HG02840 (cell line): Measurements from ENCODE around the gene RAP1B.

ENCODE experiments used
- ATAC-seq: cut with Tn5 transposase; IDR thresholded peaks from one replicate; pipeline ENCODE4 v1.9.1; 2021; ENCODE audit warnings: mild to moderate bottlenecking, moderate library complexity, moderate number of reproducible peaks; ENCODE audit not compliant: unreplicated experiment, low FRiP score

The RAP1B gene

DNA sequence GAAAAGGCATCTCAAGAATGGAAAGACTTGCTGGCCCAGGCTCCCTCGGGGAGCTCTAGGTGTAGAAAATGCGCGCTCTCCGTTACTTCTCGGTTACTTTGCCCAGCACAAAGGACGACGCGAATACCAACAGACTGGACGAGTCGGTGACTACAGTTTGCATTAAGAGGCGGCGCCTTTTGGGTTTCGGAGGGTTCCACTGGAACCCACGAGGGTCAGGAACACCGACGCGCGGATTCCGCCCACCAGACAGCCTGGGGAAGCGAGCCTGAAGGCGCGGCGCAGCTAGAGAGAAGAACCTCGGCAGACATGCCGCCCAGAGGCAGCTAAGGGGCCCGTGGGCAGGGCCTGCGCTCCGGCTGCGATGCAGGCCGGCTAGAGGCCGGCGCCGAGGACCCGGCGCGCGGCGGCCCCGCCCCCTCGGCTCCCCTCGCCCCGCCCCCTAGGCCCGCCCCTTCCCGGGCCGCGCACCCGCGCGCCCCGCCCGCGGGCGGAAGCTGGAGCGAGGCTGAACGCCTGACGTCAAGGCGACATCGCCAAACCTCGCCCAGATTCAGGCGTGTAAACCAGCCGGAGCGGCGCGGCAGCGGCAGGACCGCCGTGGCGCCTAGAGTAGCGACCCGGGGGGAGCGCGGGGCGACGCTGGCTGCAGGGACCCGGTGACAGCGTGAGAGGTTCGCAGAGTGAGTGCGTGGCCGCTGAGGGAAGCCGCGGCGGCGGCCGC lies at the start of gene RAP1B:
Gene RAP1B, plus strand, starts transcription at position 530 of the 724 bp plus-strand sequence. CDS start 37,826 bp downstream, outside the sequence.
- ATAC-seq, result peak; percentile 84

DNA sequence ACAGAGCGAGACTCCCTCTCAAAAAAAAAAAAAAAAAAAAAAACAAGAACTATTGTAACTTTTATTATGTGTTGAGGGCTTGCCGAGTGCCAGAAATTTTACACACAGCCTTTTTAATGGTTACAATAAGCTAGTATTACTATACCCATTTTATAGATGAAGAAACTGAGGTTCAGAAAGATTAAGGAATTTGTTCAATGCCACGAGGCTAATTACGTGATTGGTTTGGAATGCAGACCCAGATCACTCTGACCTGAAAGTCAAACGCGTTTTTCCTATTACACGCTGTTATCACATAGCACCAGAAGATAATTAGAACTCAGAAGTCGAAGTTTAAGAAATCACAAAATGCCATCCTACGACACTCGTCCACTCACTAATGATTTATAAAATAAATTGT lies 48.9 kb upstream of the RAP1B start:
- no peak for ATAC-seq

DNA sequence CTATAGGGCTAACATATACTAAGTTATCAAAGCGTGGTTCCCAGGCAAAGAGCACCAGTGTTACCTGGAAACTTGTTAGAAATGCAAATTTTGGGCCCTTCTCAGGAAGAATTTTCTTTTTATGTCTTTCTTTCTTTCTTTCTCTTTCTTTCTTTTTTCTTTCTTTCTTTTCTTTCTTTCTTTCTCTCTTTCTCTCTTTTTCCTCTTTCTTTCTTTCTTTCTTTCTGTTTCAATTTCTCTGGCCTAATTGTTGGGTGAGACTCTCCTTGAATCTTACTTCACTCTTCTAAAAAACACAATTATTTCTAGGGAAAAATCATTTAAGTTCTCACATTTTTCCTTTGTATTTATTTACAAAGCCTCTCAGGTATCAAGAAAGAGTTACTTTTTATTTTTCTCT lies 46.5 kb upstream of the RAP1B start:
- no peak for ATAC-seq

DNA sequence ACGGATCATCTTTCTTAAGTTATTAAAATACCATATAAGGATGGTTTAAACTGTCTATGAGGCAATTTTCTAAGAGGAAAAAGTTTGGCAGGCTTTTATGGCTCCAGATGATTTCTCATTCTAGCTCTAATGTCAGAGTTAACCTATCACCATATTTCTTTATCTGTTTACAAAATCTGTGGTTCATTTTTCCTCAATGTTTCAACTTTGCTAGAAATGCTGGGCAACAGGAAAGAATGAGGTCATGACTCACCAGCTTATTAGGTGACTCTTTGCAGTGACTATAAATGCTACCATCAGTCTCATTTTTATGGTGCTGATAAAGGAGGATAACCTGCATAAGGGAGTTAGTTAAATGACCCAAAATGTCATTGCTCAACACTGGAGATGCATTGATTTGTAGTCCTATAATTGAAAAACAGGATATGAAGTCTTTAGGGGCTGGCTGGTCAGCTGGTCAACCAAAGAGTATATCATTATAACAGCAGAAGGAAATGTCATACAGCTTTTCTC lies 45.3 kb upstream of the RAP1B start:
- ATAC-seq, result no peak

DNA sequence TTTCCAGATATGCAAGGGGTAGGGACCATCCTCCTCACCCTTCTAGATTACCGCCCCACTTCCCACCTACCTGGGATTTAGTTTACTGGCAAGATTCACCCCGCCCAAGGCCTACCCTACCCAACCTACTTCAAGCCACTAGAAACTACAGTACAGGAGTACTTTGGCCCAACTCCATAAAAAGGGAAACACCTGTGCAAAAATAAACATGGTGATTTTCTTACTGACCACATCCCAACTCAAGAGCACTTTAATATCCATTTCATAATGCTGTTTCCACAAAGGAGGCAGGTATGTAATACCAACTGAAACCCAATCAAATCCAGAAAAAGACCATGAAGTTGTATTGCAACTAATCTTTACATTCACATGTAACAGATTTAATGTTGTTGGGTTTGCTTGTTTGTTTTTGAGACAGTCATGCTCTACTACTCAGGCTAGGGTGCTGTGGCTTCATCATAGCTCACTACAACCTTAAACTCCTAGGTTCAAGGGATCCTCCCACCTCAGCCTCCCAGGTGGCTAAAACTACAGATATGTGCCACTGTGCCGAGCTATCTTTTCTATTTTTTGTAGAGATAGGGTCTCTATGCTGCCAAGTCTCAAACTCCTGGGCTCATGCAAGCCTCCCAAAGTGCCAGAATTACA lies 41.7 kb upstream of the RAP1B start:
- ATAC-seq, result no peak

DNA sequence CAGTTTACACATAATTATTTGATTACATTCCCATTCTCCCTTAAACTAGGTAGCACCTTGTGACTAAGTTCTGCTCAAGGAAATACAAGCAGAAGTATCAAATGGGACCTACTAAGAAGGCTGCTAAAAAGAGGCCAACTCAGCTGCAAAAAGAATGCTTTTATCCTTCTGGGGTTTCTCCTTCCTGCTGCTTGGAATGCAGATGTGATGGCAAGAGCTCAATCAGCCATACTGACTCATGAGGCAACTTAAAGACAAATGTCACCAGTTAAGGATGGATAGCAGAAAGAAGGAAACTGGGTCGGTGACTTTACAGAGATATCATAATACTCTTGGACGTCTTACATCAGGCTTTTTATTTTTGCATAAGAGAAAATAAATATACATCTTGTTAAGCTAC lies 38.0 kb upstream of the RAP1B start:
- ATAC-seq, result no peak

DNA sequence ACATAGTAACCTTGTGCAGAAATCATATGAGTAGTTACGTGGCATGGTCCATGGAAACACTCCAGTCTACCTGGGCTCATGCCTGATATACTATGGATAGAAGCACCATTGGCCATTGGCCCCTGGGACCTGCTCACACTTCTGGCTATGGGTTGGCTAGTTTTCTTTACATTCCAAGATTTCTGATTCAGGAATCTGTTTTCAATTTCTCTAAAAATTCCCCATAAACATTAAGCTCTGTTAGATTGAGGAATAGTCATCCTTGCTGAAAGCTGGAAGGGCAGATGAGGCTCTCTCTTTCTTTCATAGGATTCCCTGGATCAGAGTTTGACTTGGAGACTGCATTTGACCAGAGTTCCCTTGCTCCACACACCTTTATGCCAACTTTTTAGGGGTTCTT lies 37.3 kb upstream of the RAP1B start:
- no peak for ATAC-seq

DNA sequence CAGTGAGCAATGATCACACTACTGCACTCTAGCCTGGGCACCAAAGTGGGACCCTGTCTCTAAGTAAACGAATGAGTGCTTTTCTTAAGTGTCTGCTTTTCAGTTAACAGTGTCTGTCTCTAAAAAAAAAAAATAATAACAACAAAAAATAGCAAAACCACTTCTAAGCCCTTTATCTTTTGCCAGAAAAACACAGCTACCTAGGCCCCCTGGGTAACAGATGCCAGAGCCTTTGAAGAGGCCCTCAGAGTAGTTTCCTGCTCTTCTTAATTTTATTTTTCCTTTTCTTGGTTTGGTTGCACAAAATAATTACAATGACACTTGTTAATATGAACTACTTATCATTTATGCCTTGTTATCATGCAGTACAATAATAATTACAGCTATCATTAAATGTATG lies 32.8 kb upstream of the RAP1B start:
- ATAC-seq, result no peak

DNA sequence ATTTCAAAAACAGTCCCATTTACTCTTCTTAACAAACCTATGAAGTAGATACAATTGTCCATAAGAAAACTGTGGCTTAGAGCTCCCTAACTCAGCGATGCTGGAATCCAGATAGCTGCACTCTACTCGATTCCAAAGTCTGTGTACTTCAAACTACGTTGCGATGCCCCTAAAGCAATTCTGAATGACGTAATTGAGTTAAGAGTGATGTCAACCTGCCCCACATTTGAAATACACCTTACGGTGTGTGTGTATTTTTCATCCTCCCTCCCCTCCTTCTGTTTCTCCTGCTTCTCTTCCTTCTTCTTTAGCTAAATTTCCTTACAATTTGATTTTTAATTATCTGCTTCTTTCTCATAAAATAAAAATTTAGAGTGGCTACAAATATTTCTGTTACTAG lies 31.9 kb upstream of the RAP1B start:
- ATAC-seq, result no peak

DNA sequence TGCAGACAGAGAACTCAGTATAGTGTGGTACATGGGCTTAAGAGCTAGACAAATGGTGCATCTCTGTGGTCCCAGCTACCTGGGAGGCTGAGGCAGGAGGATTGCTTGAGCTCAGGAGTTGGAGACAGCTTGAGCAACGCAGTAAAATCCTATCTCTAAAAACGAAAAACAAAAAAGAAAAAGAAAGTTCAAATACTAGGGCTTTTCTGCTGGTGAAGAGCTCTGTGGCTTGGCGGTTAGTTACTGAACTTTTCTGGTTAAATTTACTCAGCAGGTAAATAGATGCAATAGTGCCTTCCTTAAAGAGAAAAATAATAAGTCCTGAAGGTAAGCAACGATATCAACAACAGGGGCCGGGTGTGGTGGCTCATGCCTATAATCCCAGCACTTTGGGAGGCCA lies 31.4 kb upstream of the RAP1B start:
- no peak for ATAC-seq

DNA sequence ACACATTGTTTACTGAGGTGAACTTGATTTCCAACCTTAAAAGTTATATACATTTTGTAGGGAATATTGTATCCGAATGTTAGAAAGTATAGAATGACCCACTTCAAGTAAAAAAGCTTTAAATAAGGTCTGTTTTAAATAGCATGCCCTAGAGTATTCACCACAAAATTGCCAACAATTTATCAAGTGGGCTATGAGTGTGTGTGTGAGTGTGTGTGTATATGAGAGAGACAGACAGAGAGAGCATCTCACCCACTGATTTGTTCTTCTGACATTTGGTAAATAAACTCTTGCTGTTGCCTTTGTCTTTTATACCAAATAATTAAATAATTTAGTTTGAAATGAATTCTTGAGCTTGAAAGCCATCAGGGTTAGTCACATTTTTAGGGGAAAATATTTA lies 29.8 kb upstream of the RAP1B start:
- ATAC-seq, result no peak

DNA sequence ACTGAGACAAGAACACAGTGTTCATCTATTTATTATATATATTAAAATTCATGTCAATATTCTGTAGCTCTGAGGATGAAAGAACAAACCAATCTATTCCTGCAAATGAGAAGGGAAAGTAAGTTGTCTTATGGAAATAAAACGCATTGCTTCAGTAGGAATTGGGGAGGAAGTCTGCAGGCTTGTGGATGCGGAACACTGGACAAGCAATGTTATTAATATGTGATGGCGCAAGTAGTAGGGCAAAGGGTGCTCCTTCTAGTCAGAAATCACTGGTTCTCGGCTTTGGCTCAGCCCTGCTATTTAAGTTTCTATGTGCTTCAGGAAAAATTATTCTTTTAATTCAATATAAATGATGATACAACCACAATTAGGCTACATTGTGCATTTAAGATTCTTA lies 28.8 kb upstream of the RAP1B start:
- no peak for ATAC-seq

DNA sequence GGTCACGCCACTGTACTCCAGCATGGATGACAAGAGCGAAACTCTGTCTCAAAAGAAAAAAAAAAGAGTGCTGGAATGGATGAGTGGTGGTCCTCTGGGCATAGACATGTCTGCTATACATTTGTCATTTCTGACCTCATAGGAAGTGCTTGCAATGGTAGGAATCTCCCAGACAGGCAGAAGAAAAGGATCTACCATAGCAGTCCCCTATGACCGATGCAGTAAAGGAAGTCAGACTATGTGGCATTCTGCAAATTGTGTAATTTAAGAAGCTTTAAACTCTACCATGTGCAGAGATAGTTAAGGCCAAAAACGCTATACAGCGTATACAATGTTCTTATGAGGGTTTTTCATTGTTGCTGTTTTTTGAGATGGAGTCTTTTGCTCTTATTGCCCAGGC lies 24.7 kb upstream of the RAP1B start:
- no peak for ATAC-seq

DNA sequence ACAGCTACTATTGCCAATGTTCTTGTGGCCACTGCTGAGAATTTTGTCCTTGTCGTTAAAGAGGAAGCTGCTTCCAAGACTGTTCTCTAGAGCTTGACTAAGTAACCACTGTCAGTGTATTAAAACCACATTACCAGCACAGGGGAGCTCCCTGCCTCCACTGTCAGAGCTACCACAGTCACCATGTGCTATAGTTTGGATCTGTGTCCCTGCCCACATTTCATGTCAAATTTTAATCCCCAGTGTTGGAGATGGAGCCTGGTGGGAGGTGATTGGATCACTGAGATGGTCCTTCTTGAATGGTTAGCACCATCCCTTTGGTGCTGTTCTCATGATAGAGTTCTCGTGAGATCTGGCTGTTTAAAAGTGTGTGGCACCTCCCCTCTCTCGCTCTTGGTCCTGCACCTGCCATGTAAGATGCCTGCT lies 23.2 kb upstream of the RAP1B start:
- ATAC-seq, result no peak

DNA sequence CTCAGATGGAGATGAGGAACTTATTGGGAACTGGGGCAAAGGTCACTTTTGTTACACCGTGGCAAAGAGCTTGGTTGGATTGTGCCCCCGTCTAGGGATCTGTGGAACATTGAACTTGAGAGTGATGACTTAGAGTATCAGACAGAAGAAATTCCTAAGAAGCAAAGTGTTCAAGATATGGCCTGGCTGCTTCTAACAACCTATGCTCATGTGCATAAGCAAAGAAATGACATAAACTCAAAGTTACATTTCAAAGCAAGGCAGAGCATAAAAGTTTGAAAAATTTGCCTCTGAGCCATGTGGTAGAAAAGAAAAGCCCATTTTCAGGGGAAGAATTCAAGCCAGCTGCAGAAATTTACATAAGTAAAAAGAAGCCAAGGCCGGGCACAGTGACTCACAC lies 21.5 kb upstream of the RAP1B start:
- ATAC-seq, result no peak

DNA sequence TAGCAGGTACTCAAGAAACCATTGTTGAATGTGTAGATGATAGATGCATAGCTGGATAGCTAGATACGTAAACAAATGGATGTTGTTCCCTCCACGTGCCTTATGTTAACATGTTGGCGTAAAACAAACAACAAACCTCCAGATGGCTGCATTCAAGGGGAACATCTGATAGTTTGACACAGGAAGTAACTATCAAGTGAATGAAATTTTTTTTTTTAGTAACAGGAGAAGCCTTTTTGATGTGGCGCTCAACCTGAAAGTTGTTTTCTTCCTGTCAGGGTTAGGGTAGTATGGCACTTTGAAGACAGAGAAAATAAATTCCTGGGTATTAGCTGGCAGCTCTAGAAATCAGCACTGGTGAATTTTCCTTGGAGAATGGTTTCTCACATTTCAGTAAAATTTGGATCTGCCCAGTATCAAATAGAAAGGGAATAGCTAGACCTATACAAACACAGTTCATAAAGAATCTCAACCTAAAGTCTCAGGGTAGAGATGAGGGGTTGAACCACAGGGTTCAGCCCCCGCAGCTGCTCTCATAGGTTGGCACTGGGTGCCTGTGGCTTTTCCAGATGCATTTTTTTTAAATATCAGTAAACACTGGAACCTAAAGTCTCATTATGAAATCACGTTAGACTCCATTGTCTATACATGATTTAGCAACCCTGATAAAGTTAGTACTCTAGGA lies 18.8 kb upstream of the RAP1B start:
- ATAC-seq, result no peak

DNA sequence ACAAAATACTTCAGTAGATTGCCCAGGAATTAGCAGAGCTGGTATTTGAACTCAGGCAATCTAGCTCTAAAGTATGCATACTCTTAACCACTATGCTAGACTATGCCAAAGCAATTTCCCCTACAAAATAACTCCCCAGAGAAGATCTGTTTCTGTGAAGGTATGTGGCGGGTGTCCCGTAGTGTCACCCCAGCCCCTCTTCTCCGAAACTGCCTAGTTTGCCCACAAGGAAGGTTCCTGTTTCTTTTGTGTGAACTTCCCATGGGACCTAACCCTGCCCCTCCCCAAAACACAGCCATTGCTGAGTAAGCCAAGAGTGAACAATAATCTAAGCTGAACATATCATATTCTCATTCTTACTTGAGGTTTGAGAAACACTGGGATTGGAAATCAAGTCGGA lies 15.5 kb upstream of the RAP1B start:
- no peak for ATAC-seq

DNA sequence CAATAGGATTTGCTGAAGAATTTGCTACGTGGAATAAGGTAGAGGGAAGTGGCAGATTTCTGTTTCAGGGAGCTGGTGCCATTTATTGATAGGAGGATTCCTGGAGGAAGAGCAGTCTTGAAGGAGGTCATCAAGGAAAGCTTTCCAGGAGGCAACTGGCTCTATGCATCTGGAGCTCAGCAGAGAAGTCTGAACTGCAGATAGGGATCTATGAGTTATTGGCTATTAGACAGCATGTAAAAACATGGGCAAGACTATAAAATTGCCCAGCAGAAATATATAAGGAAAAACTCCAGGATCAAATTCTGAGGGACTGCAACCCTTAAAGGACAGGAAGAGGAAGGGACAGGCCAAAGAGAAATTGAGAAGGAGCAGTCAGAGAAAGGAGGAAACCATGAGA lies 8.9 kb upstream of the RAP1B start:
- ATAC-seq, result no peak

DNA sequence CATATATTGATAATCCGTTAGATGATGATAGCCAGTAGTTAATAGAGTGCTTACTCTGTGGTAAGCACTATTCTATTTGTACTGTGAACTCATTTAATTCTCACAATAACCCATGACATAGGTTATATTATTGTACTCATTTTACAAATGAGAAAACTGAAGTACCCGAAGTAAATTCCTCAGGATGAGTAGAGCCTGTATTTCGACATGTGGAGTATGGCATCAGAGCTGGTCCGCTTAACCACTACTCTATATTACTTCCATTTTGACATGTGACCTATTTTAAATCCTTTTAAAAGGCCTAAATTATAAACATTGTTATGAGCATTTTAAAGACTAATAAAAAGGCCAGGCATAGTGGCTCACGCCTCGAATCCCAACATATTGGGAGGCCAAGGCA lies 8.0 kb upstream of the RAP1B start:
- no peak for ATAC-seq

DNA sequence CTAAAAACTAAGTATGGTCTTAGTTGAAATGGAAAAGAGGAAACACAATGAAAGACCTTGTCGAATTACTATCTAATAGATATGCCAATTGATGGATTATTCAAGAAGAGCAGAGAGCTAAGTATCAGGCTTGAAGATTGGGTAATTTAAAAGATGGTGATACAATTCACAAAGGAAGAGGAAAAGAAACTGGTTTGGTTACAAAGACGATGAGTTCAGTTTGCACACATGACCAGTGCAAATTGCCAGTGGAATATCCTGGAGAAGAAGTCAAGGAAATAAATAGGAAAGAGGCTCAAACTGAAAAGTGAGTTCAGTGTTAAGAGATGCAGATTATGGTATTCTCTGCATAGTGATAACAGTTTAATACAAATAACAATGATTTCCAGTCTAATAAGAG lies 2.5 kb upstream of the RAP1B start:
- no peak for ATAC-seq

DNA sequence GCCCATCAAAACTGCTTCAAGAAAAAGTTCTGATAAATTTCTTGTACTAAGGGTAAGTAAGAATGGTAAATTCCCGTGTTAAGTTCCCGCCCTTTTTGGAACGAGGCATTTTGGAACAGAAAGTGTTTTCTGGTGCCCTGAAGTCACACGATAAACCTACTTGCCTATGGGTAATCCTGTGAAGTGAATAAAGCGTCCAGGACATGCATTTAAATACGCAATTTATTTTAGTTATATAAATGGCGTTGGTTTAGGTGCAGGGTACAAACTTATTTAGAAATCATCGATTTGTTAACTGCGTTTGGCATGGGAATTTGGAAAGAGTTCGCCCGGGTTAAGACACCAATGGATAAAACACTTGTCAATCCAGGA lies 715 bp upstream of the RAP1B start:
- no peak for ATAC-seq
